HG02759 (cell line): ENCODE data around the gene SPATA16.
"Not testable (repeated sequence)": the region's sequence is repeated elsewhere in the genome, so short reads cannot be mapped to it uniquely, and the experiment has no call there.

ENCODE experiments used
- ATAC-seq: cut with Tn5 transposase; IDR thresholded peaks from one replicate; pipeline ENCODE4 v1.9.1; 2021; ENCODE audit warnings: mild to moderate bottlenecking, moderate library complexity; ENCODE audit not compliant: unreplicated experiment

Gene SPATA16

DNA sequence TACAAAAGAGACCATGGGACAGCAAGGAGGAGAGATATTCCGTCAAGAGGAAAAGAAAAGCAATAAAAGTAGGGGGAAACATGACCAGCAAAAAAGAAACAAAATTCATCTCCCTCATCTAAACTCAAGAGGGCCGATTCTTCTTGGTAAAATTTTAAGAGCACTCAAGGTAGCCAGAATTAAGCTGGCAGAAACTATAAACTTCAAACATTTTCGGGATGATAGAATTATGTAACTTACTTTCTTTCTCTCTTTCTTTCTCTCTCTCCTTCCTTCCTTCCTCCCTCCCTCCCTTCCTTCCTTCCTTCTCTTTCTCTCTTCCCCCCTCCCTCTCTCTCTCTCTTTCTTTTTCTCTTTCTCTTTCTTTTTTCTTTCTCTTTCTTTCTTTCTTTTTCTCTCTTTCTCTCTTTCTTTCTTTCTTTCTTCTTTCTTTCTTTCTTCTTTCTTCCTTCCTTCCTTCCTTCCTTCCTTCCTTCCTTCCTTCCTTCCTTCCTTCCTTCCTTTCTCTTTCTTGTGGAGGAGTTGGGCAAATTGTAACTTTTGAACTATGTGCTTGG lies 180.3 kb downstream of the SPATA16 start:
- not testable (repeated sequence) for ATAC-seq

DNA sequence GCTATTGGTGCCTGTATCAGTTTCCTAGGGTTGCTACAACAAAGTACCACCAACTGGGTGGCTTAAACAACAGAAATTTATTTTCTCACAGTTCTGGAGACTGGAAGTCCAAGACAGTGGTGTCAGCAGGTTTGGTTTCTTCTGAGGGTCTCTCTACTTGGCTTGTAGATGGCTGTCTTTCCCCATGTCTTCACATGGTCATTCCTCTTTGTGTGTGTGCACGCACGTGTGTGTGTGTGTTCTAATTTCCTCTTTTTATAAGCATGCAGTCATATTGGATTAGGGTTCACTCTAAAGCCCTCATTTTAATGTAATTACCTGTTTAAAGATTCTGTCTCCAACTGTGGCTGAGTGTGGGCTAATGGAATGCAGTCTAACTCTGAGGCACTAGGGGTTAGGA lies 182.5 kb downstream of the SPATA16 start:
- no peak for ATAC-seq

DNA sequence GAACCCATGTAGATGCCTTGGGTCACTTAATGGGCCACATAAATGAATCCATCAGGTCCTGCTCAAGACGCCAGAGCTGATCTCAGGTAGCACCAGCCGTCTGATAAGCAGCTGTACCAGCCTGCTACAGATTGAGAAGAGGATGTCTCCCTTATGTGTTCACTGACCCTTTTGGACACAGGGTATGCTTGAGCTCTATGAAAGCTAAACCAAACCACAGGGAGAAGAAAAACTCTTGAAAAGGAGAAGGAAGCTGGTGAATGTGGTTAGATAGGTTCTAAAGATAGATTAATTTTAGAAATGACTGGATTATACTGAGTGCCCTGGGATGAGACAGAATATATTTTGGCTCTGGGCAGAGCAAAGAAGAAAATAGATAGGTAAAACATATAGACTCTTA lies 187.5 kb downstream of the SPATA16 start:
- no peak for ATAC-seq

DNA sequence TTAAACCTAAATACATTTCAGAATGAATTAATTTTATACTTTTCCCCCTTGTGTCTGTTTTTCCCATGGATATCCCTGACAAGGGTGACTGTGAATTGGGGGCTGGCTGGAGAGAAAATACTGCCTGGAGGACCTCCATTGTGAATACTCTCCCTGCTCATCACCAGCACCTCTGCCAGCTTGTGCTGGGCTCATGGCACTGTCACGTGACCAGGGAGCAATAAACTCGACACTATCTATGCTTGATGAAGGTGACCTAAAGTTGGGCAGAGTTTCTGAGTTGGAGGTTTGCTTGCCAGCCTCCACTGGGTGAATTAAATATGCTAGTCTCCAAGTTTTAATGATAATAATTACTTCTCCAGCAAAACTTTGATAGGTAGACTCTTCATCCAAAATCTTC lies 189.5 kb downstream of the SPATA16 start:
- ATAC-seq: no peak

DNA sequence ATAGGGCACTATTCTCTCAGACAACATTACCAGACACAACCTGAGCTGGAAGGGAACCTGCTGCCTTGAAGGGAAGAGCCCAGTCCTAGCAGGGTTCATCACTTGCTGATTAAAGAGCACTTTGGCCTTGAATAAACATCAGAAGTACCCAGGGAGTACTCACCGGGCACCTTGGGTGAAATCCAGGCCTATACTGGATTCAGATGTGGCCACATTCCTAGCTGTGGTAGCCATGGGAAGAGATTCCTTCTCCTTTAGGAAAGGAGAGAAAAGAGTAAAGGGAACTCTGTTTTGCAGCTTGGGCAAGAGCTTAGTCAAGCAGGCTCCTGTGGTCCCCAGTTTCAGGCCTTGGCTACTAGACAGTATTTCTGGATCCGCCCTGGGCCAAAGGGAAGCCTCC lies 195.0 kb downstream of the SPATA16 start:
- ATAC-seq: no peak

DNA sequence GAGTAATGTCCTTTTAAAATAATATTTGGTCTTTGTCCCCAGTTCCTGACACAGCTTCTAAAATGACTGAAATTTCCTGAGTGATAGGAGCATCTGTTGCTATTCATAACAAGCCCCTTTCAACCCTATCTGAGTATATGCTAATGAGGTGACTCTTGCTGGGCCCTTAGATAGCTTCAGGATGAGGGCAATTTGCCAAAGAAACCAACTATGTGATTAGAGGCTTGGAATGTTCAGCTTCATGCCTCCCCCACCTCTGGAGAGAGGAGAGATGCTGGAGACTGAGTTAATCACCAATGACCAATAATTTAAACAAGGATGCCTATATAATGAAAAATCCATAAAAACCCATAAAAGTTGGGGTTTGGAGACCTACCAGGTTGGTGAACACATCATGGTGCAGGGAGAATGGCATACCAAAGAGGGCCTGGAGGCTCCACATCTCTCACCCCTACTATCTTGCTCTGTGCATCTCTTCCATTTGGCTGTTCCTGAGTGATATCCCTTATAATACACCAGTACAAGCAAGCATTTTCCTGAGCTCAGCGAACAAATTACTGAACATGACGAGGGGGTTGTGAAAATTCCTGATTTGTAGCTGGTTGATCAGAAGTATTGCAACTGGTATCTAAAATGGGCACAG lies 201.3 kb downstream of the SPATA16 start:
- ATAC-seq: no peak

DNA sequence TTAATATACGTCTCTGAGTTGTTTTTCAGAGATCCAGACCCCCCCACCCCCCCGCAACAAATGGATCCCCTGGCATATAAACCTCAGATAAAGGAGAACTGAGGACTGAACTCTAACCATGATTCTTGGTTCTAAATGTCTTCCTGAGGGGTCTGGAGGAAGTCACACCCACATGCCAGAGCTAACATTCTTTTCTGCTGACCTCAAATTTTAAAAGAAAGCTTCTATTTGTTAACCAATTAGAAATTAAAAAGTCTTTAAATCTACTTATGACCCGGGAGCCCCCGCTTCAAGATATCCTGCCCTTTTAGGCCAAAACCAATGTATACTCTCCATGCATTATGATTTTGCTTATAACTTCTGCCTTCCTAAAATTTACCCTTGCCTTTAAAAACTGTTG lies 202.2 kb downstream of the SPATA16 start:
- no peak for ATAC-seq

DNA sequence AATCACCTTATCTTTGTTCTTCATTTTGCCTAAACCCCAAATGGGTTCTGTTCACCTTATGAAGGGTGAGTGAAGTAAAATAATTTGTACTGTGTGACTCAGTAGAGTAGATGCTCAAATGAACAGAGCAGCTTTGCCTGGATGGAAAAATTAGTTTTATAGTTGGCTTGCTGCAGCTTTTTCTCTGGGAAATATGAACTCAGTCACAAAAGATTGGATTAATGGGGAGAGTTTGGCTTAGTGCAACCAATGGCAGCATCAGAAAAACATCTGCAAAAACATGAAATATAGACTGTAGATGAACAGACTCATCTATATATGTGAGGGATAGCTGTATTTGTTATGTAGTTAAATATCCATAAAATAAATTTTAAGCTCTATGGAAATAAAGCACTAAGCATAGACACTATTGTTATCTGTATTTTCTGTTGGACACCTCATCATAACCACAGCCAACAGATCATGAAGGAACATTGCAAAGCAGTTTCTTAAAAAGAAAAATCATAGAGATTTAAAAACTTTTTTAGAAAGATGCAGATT lies 209.2 kb downstream of the SPATA16 start:
- ATAC-seq: no peak

DNA sequence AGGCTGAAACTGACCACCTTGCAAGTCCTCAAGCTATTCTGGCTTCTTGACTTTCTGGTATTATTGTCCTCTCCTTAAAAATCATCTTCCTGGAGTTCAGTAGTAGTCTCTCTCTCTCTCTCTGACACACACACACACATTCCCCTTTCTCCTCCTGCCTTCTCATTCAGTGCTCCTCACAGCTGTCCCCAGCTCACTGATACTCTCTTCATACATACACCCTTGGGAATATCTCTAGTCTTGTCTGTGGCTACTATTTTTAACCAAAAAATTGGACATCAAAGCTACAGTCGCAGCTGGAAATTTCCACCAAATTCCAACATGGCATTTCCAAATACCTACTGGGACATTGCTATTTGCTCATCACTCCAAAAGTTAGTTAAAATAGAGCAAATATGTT lies 211.6 kb downstream of the SPATA16 start:
- no peak for ATAC-seq

DNA sequence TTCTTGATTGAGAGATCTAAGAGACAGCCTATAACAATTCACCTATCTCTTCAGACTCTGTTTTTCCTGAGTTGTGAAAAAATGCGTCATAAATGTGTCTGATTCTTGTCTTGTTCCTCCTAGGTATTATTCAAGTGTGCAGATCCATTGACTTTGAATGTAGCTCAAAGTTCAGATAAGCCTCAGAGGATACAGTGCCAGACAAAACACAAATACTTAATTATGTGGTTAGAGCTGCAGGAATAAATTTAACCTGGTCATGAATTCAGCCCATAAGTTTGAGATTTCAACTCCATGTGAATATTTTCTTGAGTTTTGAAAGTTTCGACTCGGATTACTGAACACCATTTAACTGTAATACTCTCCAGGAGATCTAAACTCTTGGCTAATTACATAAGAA lies 216.5 kb downstream of the SPATA16 start:
- ATAC-seq: no peak

DNA sequence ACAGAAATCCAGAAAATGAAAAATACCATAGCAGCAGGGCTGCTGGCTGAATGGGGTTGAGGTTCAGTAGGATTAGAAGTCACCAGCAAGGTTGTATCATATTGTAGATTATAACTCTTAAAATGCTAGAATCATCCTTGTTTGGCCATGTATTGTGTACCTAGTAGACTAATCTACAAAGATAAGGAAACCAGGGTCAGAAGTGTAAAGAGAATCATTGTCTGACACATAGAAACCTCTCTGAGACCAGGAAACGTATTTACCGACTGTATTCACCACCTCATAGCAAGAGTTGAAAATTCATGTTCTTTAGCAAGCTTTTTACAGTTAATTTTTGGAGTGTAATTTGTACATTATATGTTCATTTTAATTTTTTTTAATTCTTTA lies 221.7 kb downstream of the SPATA16 start:
- no peak for ATAC-seq

DNA sequence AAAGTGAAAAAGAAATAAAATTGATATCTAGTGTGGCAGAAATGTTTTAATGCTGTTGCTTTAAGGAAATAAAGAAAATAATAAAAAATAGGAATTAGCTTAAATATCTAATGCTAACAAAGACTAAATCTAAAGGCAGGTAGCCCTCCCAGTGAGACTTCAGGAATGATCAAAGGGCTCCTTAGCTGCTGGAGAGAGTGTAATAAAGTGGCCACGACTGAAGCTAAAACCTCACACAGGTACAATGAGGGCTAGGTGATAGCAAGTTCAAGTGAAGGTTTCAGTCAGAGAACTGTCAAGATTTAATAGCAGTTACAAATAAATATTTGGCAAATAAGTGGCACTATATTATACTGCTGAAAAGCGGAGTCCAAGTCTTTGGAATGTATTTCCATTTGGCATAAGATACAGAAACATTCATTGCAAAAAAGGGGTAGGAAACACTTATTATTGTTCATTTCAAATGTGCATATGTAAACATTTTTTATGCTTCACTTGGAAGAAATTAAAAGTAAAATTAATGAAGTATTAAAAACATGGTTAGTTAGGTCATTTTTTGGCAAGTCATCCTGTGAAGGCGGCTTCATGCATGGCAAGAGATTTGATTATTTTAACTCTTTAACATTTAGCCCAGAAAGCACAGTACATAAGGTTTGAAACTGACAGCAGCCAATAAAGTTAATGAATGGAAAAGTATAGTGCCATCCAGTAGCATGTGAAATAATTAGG lies 222.3 kb downstream of the SPATA16 start:
- ATAC-seq: no peak

DNA sequence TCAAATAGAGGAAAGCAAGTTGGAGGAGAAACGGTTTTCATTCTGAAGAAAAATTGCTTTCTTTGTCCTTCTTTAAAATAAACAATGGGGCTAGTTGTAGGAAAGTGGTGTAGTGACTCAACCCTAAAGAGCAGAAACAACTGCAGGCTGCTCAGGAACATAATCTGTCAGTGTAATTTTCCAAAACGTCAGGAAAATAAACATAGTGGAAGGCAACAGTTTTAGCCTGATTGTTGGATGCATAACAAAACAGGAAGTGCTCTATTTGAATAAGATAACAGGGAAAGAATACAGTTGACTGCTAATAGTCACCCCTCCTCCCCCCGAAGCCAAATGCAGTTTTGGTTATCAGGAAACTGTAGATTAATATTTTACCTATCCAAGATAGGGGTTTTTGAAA lies 222.9 kb downstream of the SPATA16 start:
- ATAC-seq: no peak

DNA sequence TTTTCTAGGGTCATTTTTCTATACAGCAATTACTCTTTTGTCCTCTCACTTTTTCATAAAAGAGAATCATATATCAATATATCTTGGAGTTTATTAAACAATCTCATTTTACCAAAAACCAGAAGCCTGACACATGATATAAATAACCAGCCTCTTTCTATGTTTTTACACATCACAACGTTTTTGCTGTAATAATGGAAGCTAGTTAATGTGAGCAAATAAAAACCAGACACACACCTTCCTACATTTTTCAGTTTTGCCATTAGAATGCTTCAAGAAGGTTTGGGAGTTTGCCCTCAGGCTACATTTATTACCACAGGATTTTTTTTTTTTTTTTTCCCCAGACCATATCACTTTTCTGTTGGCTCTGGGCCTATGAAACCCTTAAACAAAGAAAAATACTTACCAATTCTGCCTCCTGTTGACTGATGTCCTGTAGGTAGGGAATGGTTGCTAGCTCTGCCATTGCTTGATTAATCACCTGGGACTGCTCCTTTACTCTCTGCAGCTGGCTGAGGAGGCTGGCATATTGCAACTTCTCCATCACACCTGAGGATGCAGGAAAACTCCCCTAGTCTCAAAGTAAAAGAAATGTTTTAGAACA lies 225.0 kb downstream of the SPATA16 start:
- ATAC-seq: no peak

DNA sequence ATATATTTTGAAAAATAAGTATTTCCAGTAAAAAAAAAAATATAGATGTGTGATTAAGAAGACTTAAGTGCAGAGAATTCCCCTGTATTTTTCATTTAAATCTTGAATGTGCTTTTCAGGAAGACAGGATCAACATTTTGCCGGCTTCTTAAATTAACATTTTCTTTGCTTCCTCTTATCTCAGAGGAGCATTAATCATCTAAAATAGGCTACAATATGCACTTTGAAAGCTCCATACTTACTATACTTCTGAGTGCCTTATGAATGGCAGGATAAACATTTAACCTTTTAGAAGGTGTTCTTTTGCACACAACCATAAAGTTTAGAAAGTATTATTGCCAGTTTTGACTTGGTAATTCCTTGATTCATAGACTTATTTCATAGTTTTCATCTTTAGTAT lies 226.2 kb downstream of the SPATA16 start:
- ATAC-seq: no peak

DNA sequence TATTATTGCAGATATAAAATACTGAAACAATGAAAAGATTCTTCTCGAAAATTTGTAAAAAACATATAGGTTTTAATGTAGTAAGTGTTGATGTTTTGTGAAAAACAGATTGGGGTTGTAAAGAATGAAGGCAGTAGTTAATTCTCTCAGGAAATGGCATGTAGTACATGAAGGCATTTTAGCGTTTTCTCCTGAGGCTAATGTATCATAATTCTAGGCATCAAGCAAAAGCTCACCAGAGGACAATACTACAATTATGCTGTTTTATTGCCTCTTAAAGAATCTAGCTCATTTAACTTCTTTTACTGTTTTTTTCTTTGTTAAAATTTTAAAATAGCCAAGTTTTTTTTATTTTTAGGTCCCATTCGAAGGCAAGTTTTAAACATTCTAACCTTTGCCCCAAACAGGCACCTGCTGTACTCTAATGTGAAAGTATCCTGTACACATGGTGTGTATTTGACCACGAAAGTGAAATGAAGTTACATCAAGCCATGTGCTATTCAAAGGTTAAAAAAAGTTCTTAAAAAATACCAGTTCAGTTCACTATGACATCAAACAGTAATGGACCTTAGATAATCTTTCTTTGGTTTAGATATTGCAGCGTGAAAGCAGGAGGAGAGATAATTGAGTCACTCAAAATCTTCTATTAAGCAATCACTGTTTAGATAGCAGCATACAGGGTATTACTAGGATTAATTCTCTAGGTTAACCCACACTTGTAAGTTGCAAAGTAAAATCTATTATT lies 227.0 kb downstream of the SPATA16 start:
- no peak for ATAC-seq

DNA sequence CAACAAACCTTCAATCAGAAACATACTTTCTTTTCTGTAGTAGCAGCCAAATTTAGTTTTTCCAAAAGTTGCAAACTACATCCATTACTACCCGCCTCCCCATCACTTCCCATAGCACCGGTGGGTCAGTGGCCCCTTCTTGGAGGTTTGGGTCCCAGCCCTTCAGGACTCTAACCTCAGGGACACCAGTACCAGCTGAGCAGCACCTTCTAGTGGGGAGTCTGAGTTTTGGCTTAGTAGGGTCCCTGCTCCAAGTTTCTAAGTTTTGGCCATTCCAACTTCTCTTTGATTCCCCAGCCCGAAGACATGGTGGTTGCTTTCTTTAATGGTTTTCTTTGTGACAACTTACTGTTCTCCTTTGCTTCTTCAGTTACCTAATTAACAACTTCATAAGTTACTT lies 229.9 kb downstream of the SPATA16 start:
- no peak for ATAC-seq

DNA sequence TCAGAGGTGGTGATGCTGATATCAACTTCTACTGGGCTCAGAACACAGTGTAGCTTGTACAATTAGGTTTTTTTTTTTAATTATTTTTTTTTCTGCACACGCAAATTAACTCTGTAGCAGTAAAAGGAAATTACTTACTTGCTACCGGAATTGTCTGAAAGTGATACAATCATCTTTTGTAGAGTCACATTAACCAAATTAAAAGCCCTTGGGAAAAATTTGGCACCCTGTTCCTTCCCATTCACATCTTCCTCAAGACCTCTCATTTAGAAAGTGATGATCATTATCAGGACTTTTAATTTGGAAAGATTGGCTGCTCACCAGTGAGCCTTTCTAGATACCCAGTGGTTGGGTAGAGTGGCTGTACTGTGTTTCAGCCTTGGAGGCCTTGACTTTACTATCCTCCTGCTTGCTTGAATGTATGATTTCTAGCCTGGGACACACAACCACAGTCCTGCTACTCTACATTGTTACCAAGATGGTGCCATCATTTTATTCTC lies 232.2 kb downstream of the SPATA16 start:
- ATAC-seq: no peak

DNA sequence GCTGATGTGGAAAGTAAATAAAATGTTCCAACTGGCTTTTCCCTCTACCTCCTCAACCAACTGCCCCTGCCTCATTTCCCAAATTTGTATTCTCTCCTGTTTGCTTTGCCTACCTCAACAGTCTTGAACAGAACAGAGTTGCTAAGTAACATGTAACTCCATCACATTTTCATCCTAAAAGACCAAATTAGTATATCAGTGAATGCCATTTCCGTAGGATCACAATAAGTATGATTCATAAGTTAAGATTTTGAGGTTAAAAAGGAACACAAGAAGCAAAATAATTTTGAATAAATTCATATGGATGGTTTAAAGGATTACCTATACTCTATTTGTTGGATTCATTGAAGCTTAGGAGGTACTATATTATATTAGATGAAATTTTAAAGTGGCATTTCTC lies 235.6 kb downstream of the SPATA16 start:
- no peak for ATAC-seq

DNA sequence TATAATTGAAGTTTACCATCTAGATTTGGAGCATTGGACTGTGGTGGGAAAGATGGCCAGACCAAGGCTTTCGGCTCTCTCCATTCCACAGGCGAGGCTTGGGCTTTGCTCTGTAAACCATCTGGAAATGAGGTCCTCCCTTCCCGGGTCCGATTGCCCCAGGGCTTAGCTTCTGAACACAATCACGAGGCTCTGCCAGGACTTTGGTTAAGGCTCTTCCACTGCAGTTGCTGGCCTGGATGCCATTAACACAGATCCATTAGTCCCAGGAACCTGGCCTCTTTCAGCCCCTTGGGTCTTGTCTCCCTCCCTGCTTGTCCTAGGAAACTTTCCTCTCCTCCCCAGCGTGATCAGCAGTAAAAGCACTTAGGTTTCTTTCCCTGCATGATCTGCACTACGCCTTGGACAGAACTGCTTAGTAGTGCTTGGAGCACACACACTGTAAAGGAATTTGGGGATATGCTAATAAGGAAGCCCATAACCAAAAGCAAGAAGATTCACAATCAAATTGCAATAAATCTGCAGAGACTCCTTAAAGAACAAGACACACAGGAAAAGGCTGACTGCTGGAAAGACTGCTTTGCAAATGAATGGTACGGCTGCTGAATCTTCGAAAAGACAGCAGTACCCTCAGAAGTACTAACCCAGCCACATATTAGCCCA lies 236.2 kb downstream of the SPATA16 start:
- no peak for ATAC-seq
